ENCODE results near the gene TMEM145.

- TF ChIP-seq CTCF (IDR thresholded peaks at IDR 0.05) (no peak), REST (IDR thresholded peaks at IDR 0.05; ENCODE audit: insufficient read depth in 1 of 2, low read depth in 2 of 2, low read length in 1 of 2) (no peak), SIN3A (IDR thresholded peaks at IDR 0.05; ENCODE audit: borderline replicate concordance, insufficient read depth, low read depth, low read length) (no peak), POLR2AphosphoS5 (IDR thresholded peaks at IDR 0.05; ENCODE audit: low read depth, low read length) (no peak)
Measured at GRCh38 chr19:42276284-42276683, 36.8 kb upstream of the TMEM145 start.

Data from Panc1 (cell line).